Neural cell (in vitro differentiated cells): ENCODE data around the gene ZNF106. TPM values are rescaled to one million over a fixed set of nuclear protein-coding genes. Genes with fewer than 3 reads are reported as not detected.

ENCODE experiments used
- H2AFZ ChIP-seq: fragments of 200-600, 300-800 bp; sonication (generic), shearing (Covaris generic); 2 replicates; pipeline ENCODE4 v1.6.0; 2014; ENCODE audit warnings: low read depth, mild to moderate bottlenecking, antibody characterized with exemption, low read length, moderate library complexity
- H3F3A ChIP-seq: fragments of 200-600 bp; shearing (Covaris generic); 2 replicates; pipeline ENCODE4 v1.6.1; 2016; ENCODE audit warnings: mild to moderate bottlenecking, moderate library complexity, mixed read lengths, antibody characterized with exemption, low read length; ENCODE audit not compliant: insufficient read depth, poor library complexity, severe bottlenecking
- H3K27ac ChIP-seq: fragments of 200-600, 300-800 bp; sonication (generic), shearing (Covaris generic); 2 replicates; pipeline ENCODE4 v1.5.1; 2014; ENCODE audit warnings: mild to moderate bottlenecking, low read length, moderate library complexity
- H3K27me3 ChIP-seq: fragments of 300-800, 200-600 bp; sonication (generic), shearing (Covaris generic); 2 replicates; pipeline ENCODE4 v1.6.0; 2014; ENCODE audit warnings: mild to moderate bottlenecking, low read depth, low read length, moderate library complexity; ENCODE audit not compliant: insufficient read depth
- H3K36me3 ChIP-seq: fragments of 300-800, 200-600 bp; sonication (generic), shearing (Covaris generic); 2 replicates; pipeline ENCODE4 v1.5.1; 2014; ENCODE audit warnings: mild to moderate bottlenecking, antibody characterized with exemption, low read length, moderate library complexity; ENCODE audit not compliant: insufficient read depth
- H3K4me2 ChIP-seq: fragments of 300-800, 200-600 bp; sonication (generic), shearing (Covaris generic); 2 replicates; pipeline ENCODE4 v1.6.0; 2014; ENCODE audit warnings: mild to moderate bottlenecking, low read length
- H3K4me3 ChIP-seq: fragments of 300-800, 200-600 bp; sonication (generic), shearing (Covaris generic); 2 replicates; pipeline ENCODE4 v1.5.1; 2014; ENCODE audit warnings: mild to moderate bottlenecking, low read length, moderate library complexity
- H3K79me2 ChIP-seq: fragments of 200-600 bp; shearing (Covaris generic); replicated peaks from 2 replicates; pipeline ENCODE4 v1.6.0; 2014; ENCODE audit warnings: mild to moderate bottlenecking, low read length, moderate library complexity; ENCODE audit not compliant: insufficient read depth
- H3K9ac ChIP-seq: fragments of 300-800, 200-600 bp; sonication (generic), shearing (Covaris generic); 2 replicates; pipeline ENCODE4 v1.6.1; 2016; ENCODE audit warnings: mild to moderate bottlenecking, low read length, mixed read lengths
- H3K9me2 ChIP-seq: fragments of 200-600 bp; shearing (Covaris generic); 2 replicates; pipeline ENCODE4 v1.6.1; 2016; ENCODE audit warnings: mild to moderate bottlenecking, low read length, mixed read lengths; ENCODE audit not compliant: insufficient read depth
- H3K9me3 ChIP-seq: fragments of 200-600, 300-800 bp; sonication (generic), shearing (Covaris generic); 2 replicates; pipeline ENCODE4 v1.6.1; 2016; ENCODE audit warnings: mild to moderate bottlenecking, mixed run types, low read length, moderate library complexity, mixed read lengths
- H4K20me1 ChIP-seq: fragments of 200-600 bp; shearing (Covaris generic); 2 replicates; pipeline ENCODE4 v1.6.1; 2016; ENCODE audit warnings: mild to moderate bottlenecking, mixed run types; ENCODE audit not compliant: insufficient read depth
- EP300 ChIP-seq: fragments of 450-650 bp; conservative IDR thresholded peaks from 2 replicates; pipeline ENCODE4 v1.6.1; 2014; ENCODE audit warnings: antibody characterized with exemption, mild to moderate bottlenecking, moderate library complexity; ENCODE audit not compliant: poor library complexity, severe bottlenecking
- EZH2 ChIP-seq: fragments of 200-600, 300-800 bp; shearing (Covaris generic), sonication (generic); IDR thresholded peaks from 2 replicates; pipeline ENCODE4 v1.6.1; 2014; ENCODE audit warnings: antibody characterized with exemption, low read length, borderline replicate concordance, mild to moderate bottlenecking; ENCODE audit not compliant: insufficient read depth, poor library complexity, severe bottlenecking
- MXI1 ChIP-seq: fragments of 450-650 bp; conservative IDR thresholded peaks from 2 replicates; pipeline ENCODE4 v1.6.1; 2014; ENCODE audit warnings: antibody characterized with exemption, mild to moderate bottlenecking; ENCODE audit not compliant: poor library complexity, severe bottlenecking
- POLR2AphosphoS5 ChIP-seq: IDR thresholded peaks from 2 replicates; pipeline ENCODE4 v1.6.1; 2012
- RAD21 ChIP-seq: fragments of 450-650 bp; conservative IDR thresholded peaks from 2 replicates; pipeline ENCODE4 v1.6.1; 2014; ENCODE audit warnings: antibody characterized with exemption, mild to moderate bottlenecking, moderate library complexity
- SMC3 ChIP-seq: fragments of 450-650 bp; conservative IDR thresholded peaks from 2 replicates; pipeline ENCODE4 v1.6.1; 2014; ENCODE audit warnings: antibody characterized with exemption, mild to moderate bottlenecking, moderate library complexity; ENCODE audit not compliant: poor library complexity
- TAF1 ChIP-seq: IDR thresholded peaks from 2 replicates; pipeline ENCODE4 v1.6.1; 2012; ENCODE audit warnings: low read depth
- polyA plus RNA-seq: library from polyadenylated mRNA; depleted of rRNA; stranded (reverse); fragments of >200 nt; gene quantifications from 2 replicates; pipeline ENCODE4 v1.2.3, GENCODE V29; 2014
- TF ChIP-seq, protein P1 (sequence below): fragments of 450-650 bp; IDR thresholded peaks from 2 replicates; pipeline ENCODE4 v1.5.1; 2014; ENCODE audit warnings: antibody characterized with exemption, mild to moderate bottlenecking, moderate library complexity; ENCODE audit not compliant: poor library complexity, severe bottlenecking
- TF ChIP-seq, protein P2 (sequence below): IDR thresholded peaks from 2 replicates; pipeline ENCODE4 v1.6.1; 2012; ENCODE audit warnings: borderline replicate concordance

Gene ZNF106
- polyA plus RNA-seq, 1 donor from 2014 or later, result 24.0 TPM

- H2AFZ ChIP-seq, result no peak overlapping the region
- H3K4me3 ChIP-seq, result no peak overlapping the region
- no peaks in the 10 kb centered on the region for H3K36me3 ChIP-seq
- no peaks in the 10 kb centered on the region for H3F3A ChIP-seq
- no peaks in the 10 kb centered on the region for H3K27me3 ChIP-seq
- H3K9me3 ChIP-seq, result no peaks in the 10 kb centered on the region
- H3K4me2 ChIP-seq, result no peak overlapping the region
- H3K9ac ChIP-seq, result no peak overlapping the region
- TF ChIP-seq TAF1 (no peak), MXI1 (no peak)
- TF ChIP-seq, protein P1, sequence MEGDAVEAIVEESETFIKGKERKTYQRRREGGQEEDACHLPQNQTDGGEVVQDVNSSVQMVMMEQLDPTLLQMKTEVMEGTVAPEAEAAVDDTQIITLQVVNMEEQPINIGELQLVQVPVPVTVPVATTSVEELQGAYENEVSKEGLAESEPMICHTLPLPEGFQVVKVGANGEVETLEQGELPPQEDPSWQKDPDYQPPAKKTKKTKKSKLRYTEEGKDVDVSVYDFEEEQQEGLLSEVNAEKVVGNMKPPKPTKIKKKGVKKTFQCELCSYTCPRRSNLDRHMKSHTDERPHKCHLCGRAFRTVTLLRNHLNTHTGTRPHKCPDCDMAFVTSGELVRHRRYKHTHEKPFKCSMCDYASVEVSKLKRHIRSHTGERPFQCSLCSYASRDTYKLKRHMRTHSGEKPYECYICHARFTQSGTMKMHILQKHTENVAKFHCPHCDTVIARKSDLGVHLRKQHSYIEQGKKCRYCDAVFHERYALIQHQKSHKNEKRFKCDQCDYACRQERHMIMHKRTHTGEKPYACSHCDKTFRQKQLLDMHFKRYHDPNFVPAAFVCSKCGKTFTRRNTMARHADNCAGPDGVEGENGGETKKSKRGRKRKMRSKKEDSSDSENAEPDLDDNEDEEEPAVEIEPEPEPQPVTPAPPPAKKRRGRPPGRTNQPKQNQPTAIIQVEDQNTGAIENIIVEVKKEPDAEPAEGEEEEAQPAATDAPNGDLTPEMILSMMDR, result no peak
- no peaks in the 10 kb centered on the region for H3K79me2 ChIP-seq
- no peak overlapping the region for H3K27ac ChIP-seq
- no peaks in the 10 kb centered on the region for H3K9me2 ChIP-seq
- H4K20me1 ChIP-seq, result no peaks in the 10 kb centered on the region
Measured at GRCh38 chr15:42457445-42458442, 33.2 kb downstream of the ZNF106 start.

- H3K4me3 ChIP-seq, result no peak overlapping the region
Measured at GRCh38 chr15:42456971-42457370, 34.0 kb downstream of the ZNF106 start.

DNA sequence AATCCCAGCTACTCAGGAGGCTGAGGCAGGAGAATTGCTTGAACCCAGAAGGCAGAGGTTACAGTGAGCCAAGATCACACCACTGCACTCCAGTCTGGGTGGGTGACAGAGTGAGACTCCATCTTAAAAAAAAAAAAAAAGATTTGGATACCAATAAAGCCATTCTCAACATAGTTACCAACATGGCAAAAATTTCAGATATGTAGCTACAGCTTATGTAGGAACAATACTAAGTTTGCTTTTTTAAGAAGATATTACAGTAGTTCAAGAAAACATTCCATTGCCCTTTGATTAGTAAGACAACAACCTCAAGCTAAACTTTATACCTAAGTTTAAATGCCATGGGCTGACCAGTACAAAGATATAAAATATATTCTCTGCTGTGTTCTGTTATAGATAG lies 34.4 kb downstream of the ZNF106 start:
- Histone ChIP-seq H3K27ac (no peak overlapping the region), H3K79me2 (no peaks in the 10 kb centered on the region), H3K9ac (no peak overlapping the region), H3K36me3 (no peaks in the 10 kb centered on the region), H3F3A (no peaks in the 10 kb centered on the region), H3K4me3 (no peak overlapping the region), H2AFZ (no peak overlapping the region), H3K27me3 (no peaks in the 10 kb centered on the region), H3K4me2 (no peak overlapping the region), H3K9me3 (no peaks in the 10 kb centered on the region), H4K20me1 (no peaks in the 10 kb centered on the region), H3K9me2 (no peaks in the 10 kb centered on the region)
- TF ChIP-seq EP300 (no peak), EZH2 (no peak), RAD21 (no peak), SMC3 (no peak), TAF1 (no peak), POLR2AphosphoS5 (no peak), MXI1 (no peak)
- TF ChIP-seq, protein P1, result no peak
- TF ChIP-seq, protein P2, sequence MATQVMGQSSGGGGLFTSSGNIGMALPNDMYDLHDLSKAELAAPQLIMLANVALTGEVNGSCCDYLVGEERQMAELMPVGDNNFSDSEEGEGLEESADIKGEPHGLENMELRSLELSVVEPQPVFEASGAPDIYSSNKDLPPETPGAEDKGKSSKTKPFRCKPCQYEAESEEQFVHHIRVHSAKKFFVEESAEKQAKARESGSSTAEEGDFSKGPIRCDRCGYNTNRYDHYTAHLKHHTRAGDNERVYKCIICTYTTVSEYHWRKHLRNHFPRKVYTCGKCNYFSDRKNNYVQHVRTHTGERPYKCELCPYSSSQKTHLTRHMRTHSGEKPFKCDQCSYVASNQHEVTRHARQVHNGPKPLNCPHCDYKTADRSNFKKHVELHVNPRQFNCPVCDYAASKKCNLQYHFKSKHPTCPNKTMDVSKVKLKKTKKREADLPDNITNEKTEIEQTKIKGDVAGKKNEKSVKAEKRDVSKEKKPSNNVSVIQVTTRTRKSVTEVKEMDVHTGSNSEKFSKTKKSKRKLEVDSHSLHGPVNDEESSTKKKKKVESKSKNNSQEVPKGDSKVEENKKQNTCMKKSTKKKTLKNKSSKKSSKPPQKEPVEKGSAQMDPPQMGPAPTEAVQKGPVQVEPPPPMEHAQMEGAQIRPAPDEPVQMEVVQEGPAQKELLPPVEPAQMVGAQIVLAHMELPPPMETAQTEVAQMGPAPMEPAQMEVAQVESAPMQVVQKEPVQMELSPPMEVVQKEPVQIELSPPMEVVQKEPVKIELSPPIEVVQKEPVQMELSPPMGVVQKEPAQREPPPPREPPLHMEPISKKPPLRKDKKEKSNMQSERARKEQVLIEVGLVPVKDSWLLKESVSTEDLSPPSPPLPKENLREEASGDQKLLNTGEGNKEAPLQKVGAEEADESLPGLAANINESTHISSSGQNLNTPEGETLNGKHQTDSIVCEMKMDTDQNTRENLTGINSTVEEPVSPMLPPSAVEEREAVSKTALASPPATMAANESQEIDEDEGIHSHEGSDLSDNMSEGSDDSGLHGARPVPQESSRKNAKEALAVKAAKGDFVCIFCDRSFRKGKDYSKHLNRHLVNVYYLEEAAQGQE, result no peak

More at GRCh38 chr15:42456971-42457370, 34.0 kb downstream of the ZNF106 start:
- H3F3A ChIP-seq, result no peaks in the 10 kb centered on the region
- no peaks in the 10 kb centered on the region for H3K9me2 ChIP-seq
- H3K9ac ChIP-seq, result no peak overlapping the region
- H4K20me1 ChIP-seq, result no peaks in the 10 kb centered on the region
- no peaks in the 10 kb centered on the region for H3K9me3 ChIP-seq
- no peaks in the 10 kb centered on the region for H3K36me3 ChIP-seq
- H3K79me2 ChIP-seq, result no peaks in the 10 kb centered on the region
- no peak overlapping the region for H3K4me2 ChIP-seq
- no peak overlapping the region for H3K27ac ChIP-seq
- H3K27me3 ChIP-seq, result no peaks in the 10 kb centered on the region
- no peak overlapping the region for H2AFZ ChIP-seq
- TF ChIP-seq MXI1, result no peak
